GM19238 (cell line): ENCODE data around the gene NACAD.
"Not testable (repeated sequence)": the region's sequence is repeated elsewhere in the genome, so short reads cannot be mapped to it uniquely, and the experiment has no call there.

Experiments
- DNase-seq: peaks from one replicate; pipeline ENCODE4 v3.0.0; 2011; ENCODE audit warnings: low spot score; ENCODE audit not compliant: insufficient read length

Gene NACAD

DNA sequence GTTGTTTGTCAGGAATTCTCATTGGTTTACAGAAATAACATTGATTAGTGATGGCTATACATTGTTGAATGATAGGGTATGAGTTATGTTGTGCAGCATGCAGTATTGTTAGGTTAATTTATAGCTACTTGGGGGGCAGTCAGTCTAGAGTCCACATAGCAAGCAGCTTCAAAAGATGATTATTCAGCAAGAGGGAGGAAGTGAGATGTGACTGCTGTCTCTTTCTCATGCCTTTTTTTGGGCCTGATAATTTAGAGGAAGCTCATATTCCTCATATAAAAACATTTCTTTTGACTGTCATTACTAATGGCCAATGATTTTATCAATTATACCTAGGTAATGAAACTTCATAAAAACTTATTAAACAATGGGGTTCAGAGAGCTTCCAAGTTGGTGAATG is 26.2 kb upstream of the NACAD start:
- no peak for DNase-seq

DNA sequence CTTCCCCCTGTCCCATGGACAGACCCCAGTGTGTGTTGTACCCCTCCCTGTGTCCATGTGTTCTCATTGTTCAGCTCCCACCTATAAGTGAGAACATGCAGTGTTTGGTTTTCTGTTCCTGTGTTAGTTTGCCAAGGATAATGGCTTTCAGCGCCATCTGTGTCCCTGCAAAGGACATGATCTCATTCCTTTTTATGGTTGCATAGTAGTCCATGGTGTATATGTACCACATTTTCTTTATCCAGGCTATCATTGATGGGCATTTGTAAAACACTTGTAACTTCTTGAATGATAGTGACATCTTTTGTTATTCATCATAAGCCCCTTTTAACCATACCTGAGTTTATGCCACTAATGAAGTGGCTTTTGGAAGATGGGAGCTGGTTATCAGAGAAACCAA is 25.5 kb upstream of the NACAD start:
- DNase-seq, result not testable (repeated sequence)

DNA sequence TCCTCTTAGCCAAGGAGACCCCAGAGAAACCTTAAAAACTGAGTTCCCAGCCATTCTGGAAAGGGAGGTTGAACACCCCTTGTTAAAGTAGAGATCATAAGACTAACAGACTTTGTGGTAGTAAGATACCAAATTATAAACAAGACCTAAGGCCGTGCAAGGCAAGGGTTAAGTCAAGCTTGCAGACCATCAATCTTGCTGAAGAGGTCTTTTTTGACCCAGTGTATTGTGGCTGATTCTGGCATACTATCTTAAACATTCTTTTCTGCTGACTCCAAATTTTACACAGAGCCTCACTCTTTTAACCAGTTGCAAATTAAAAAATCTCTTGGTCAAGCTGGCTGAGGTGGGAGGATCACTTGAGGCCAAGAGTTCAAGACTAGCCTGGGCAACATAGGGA is 23.9 kb upstream of the NACAD start:
- no peak for DNase-seq

DNA sequence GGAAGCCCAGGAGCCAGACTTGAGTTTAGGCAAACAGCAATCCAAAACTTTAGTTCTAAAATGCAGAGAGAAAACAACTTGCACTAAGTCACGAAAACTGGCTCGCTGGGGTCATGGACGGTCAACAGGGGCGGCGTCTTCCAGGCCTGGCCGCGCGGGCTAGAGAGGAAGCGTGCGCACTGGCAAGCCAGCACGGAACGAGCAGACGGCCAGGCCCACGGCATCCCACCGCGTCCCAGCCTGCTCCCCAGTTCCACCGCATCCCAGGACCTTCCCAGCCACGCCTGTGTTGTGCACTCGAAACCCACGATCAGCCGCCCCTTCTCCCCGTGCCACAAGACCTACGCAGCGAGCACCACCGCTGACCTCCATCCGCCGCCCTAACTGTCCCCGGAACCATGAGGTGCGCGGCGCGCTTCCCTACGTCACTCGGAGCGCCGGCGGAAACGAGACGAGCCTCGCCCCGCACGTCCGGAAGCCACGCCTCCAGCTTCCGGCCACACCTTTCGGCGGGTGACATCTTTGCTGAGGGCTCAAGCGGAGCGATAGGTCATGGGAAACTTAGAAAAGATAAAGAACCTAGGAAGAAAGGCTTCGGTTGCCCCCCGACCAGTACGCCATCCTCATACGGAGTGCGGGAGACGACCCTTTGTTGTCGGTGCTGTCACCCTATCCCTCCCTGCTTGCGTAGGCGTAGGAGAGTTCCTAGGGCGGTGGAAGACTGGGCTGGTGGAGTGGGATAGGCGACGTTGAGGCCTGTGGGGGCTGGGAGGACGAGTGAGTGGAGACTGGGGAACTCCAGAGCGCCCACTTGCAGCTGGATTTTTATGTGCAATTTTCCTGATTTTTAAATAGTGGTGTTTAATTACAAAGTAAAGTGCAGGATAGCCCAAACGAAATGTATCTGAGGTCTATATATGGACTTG is 22.8 kb upstream of the NACAD start, which contains the start of gene TBRG4:
TSS of gene TBRG4 (minus strand) at position 400 of the 926 bp plus-strand sequence. CDS start 2,460 bp downstream, outside the sequence.
- peak; percentile 92 for DNase-seq

DNA sequence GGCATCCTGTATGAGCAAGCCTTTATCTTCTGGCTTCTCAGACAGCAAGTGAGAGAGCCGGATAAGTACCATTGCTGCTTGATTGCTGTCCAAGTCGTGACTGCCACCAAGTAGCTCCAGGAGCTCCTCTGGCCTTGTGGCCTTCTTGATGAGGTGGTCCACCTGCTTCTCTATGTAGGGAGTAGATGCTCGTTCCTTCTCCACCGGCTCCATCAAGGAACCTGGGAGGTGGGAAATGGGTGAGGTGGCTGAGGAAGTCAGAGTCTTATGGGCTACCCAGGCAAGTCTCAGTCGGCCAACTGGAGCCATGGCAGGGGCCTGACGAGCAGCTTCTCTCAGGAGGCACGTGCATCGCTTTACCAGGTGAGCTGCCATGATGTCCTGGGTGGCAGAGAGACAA is 20.1 kb upstream of the NACAD start:
- no peak for DNase-seq

DNA sequence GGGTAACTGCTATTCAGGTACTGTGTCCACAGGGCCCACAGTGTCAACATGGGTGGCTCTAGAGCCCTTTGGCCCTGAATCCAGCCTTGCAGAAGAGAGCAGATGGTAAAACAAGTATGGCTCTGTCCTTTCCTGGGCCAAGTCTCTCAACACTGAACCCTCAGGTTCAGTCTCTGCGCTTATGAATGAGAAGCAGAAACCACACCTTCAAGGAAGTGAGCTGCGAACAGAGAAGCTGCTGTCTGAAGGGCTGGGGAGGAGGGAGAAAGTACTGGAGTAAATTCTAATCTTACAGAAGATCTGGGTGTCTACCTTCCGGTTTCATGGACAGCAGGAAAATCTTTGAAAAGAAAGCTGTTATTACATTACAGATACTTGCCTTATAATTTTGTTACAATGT is 18.6 kb upstream of the NACAD start:
- DNase-seq, result no peak

DNA sequence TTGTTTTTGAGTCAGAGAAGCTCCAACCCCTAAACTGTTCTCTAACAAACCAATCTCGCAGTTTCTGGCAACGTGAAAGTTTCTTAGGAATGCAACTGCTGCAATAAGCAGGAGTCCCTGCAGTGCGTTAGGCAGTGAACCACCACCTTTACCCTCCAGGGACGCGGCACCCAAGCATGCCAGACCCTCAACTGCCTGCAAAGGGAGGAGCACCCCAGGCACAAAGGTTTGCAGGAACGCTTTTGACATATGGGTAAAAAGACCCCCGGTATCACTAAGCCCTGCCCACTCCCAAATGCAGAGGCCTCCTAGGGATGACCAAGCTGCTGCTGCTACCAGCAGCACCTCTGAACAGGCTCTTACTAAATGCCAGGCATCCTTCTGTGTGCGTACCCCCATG is 18.1 kb upstream of the NACAD start:
- DNase-seq, result no peak

DNA sequence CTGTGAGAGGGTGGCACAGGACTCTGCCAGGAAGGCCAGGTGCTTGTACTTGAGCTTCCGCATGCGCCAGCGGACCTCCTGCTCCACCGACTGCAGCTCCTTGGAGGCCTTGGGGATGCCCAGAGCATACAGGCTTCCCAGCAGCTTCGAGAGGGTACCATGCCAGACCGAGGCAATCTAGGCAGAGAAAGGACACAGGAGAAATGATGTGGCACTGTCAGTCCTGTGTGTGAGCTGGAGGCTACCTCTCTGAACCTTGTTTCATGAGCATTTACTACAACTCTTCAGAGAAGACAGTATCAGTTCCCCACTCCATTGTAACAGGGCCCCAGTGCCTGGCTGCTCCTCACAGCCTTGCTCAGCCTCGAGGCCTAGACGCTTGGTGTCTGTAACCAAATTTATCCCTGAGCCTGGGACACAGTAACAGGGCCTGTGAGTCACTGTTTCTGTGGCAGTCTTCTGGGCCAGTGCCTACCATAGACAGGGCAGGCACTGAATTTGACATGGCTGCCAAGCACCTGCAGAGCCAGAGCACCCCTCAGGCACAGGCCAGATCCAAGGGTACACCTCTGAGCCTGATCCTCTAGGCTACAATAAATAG is 16.9 kb upstream of the NACAD start:
- no peak for DNase-seq

DNA sequence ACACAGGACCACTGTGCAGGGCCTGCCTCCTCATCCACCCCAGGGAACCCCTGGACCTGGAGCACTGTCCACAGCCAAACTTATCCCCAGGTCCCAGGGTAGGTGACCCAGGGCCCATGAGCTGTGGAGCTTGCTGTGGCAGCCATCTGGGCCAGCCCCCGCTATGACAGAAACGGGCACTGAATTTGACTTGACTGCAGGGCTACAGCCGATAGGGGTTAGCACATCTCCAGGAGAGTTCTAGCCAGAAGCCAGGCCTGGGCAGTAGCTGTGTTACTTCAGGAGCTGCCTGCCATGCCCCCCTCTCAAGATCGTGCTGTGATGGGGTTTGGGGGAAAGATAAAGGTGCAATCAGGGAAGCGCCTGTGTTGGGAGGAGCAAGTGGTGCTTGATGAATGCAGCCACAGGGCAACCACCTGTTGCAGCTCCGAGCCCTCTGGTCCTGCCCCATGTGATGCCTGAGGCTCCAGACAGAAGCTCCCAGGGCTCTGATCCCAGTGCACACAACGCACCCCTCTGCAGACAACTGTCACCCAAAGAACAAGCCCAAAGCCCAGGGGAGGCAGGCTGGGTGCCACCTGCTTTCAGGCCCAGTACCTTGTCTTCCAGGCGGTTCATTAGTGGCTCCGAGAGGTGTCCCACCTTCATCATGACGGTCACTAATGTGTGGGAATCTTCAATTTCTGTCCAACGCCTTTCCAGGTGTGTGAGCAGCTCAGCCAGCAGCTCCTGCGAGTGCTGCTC is 16.2 kb upstream of the NACAD start:
- DNase-seq, result no peak

DNA sequence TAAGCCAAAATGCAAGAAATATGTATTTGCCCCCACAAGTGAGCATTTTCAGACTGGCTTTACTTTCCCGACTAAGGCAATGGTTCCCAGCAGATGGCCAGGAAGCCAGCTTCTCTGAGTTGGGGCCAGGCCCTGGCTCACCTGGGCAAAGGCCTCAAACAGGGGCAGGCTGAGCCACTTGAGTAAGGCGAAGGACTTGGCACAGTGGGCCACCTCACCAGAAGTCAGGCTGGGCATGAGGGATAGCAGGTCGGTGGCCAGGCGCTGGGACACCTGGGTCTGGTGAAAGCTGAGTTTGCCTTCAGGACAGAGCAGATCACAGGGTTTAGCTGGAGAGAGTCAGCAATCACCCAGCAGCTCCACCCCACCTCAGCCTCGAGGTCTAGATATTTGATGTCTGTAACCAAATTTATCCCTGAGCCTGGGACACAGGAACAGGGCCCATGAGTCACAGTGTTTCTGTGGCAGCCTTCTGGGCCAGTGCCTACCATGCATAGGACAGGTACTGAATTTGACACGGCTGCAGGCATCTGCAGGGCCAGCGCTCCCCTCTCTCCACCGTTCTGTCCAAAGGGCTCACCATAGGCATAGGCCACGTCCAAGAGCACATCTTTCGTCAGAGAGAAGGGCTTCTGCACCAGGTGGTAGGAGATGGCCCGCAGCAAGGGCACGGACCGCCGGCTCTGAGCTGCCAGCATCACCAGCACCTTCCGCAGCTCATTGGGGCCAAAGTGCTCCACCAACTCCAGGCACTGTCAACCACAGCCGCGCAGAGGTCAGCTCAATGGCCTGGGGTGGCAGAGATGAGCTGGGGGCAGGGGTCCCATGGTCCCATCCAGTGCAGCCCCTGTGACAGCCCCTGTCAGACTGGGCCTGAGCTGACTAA is 15.4 kb upstream of the NACAD start:
- no peak for DNase-seq

DNA sequence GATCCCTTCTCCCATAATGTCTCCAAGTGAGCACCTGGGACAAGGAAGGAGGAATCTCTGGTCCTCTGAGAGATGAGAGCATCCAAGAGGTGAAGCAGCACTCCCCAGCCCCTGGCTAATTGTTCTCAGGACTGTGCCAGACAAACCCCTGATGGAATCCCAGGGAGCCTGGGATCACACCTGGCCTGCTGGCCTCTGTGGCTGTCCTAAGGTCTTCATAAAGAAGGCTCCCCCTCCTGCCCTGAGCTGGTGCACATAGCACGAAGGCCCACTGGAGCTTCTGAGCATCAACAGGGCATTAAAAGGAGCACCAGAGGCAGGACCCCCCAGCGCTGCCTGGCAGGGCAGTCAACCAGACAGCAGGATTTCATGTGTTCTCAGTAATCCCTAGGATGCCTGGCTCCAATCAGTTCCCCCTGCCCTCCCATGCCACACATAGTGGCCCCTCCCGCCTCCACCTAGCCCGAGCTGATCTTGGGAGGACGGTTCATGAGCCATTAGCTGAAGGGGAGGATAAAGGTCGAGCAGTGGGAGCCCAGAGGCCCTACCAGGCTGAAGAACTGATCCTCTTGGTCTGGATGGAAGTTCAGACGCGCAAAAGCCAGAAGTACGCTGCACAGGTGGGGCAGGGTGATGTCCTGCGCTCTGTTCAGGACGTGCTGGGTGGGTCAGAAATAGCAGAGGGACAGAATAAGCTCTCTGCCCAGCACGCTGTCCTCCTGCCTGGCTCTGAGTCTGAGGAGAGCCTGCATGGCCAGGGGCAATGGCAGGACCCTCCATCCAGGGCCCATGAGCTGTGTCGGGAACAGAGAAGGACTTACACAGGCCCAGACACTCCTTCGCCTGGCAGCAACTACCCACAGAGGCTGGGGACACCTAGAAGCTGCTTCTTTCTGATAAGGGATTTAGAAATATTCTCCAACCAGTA is 14.3 kb upstream of the NACAD start:
- DNase-seq, result no peak

DNA sequence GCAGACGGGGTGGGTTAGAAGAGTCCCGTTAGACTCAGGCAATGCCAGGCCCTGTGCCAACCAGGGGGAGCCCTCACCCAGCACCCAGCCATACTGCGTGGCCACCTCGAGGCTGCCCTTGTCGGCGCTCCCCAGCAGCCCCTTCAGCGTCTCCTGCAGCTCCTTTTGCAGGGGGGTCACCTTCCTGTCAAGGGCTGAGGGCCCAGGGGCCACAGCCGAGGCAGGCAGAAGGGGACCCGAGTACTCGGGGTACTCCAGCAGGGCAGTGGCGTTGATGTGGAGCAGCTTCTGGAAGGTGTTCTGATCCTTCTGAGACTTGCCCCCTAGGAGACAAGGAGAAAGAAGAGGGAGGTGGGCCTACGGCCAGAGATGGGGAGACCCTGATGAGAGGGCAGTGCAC is 13.0 kb upstream of the NACAD start:
- no peak for DNase-seq

DNA sequence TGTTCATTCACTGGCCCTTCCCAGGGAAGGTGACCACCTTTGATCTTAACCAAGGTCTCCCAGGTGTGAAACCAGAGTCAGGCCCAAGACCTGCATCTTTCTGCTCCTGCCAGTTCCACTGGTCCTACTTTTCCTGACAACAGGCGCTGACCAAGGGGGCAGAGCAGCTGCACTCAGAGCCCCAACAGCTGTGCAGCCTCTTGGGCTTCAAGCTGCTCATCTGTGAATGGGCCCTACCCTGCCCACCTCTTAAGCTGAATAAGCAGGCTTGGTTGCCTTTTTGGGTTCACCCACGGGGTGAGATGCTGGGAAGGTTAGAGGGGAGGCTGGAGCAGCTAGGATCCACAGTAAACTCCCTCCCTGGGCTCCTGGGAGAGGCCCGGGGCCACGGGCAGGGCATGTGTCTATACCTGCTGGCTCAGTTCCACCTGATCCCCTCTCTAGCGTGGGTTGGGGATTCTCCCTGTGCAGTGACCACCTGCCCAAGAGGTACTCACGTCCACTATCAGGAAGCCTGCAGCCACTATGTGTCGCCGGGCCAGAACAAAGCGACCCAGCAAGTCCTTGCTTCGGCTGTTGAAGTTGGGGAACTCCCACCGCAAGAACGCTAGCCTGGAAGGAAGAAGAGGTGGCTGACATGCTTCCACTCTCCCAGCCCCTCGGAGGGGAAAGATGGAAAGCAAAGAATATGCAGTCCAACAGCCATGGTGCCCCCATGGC is 12.2 kb upstream of the NACAD start:
- no peak for DNase-seq

DNA sequence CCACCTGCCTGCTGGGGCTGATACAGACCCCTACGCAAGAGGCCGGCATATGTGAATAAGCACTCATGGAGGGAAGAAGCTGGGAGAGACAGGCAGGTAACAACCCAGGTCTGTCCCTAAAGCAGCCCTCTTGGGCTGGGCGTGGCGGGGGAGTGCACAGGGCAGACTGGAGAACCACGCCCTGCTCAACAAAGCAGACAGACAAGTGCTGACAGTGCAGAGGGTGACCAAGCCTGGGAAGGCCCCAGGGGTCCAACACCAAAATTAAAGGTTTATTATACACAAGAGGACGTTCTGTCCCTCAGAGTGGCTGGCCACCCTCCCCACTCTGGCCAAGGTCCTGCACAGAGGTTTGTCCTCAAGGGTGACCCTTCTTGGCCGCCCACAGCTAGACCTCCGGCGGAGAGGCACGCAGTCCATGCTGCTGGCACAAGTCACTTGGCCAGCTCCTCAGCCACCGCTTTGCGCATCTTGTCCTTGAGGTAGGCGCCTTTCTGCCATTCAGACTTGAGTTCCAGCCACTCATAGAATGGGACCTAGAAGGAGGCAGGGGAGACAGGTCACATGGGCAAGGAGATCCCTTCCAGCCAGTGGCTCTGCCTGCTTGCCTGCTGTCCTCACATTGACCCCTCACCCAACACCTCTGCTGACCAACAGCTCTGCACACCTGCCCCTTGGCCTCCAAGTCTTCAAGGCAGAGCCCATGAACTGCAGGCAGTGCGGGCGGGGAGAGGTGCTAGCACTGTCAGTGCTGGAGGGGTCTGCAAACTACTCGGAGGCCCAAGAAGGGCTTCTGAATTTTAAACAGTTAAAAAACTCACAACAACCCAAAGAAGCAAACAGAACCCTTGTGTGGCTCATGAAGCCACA is 11.4 kb upstream of the NACAD start:
- DNase-seq, result no peak

DNA sequence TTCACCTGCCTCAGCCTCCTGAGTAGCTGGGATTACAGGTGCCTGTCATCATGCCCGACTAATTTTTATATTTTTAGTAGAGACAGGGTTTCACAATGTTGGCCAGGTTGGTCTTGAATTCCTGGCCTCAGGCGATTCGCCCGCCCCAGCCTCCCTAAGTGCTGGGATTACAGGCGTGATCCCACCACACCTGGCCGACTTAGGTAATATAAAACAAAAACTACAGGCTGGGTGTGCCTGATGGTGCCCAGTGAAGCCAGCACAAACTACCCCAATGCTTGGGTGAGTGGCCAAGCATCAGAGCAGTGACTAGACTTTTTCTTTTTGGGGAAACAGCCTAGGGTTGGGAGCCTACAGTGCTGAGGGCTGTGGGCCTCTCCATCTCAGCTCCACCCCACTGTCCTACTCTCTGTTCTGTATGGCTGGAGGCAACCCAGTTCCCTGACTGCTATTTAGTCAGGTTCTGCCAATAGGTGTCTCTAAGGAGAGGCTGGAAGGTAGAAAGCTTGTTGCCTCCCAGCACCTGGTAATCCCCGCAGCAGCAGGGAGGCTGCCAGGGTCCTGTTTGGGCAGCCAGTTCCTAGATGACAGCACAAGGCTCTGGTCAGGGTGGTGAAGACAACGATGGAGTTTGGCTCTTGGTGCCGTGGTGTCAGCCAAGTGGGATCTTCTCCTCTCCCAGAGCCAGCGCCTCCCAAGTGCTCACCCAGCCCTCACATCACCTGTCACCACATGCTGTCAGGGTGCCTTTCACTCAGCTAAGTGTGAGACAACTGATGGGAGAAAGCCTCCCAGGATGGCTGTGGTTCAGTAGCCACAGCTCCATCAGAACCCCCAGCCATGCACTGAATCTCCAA is 10.4 kb upstream of the NACAD start:
- DNase-seq, result no peak

DNA sequence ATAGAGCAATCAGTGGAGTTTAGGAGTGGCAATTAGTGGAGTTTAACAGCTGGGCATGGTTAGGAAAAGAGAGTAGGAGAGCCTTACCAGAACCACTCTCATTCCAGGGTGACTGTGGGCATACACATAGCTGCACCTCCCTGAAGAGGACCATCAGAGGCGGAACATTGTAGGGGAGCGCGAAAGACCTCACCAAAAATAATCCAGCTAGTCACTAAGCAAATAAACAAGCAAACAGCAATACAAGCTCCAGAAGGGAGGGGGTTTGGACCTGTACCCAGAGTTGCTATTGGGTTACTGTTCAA is 4.1 kb upstream of the NACAD start:
- DNase-seq, result no peak

DNA sequence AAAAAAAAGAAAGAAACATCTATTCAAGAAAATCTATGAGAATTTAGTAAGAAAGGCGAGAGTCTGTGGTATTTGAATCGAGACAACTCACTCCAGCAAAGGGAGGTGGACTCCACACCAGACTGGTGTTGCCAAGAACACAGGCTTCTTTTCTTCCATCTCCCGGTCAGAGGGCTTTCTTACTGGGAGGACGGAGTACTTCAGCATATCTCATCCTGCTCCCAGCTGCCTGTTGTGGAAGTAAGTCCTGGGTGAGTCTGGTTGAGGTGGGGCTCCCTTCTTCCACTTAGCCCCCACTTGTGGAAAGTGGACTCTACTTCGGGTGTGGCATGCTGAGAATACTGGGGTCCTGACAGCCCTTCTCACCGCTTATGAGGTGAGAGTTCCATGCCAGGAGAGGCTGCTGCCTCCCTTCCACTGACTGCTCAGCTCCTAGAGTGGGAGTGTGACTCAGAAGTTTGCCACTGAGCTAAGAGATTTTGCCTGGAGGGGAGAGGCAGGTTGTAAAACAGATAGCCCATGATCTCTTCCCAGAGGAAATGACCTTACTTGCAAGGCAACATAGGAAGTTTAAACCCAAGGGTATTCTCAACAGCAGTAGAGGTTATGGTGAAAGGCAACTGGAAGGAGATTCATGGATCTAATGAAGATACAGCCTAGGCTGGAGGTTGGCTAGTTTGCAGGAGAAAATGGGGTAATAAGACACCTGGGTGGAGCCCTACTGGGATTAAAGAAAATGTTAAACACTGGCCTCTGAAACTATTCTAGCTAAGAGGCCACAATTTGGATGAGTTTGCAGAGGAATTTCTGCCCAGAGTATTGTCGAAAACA is 3.5 kb upstream of the NACAD start:
- no peak for DNase-seq
